ENCODE results near the gene ZSCAN20.

DNA sequence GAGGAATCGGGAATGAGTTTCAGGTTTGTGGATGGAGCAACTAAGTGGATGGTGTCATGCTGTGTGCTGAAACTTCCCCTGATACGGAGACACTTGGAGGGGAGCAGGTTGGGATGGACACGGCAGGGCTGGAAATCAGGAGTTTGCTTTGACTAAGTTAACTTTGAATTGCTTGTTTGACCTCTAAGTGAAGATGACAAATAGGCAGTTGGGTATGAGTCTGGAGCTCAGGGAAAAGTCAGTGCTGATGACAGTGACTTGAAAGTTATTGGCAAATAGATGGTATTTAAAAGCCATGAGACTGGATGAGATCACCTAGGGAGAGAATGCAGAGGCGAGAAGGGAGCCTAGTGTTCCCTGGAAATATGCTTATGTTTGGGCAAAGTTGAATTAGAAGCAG, 12.8 kb upstream of the ZSCAN20 start:
- TF ChIP-seq, protein P1, sequence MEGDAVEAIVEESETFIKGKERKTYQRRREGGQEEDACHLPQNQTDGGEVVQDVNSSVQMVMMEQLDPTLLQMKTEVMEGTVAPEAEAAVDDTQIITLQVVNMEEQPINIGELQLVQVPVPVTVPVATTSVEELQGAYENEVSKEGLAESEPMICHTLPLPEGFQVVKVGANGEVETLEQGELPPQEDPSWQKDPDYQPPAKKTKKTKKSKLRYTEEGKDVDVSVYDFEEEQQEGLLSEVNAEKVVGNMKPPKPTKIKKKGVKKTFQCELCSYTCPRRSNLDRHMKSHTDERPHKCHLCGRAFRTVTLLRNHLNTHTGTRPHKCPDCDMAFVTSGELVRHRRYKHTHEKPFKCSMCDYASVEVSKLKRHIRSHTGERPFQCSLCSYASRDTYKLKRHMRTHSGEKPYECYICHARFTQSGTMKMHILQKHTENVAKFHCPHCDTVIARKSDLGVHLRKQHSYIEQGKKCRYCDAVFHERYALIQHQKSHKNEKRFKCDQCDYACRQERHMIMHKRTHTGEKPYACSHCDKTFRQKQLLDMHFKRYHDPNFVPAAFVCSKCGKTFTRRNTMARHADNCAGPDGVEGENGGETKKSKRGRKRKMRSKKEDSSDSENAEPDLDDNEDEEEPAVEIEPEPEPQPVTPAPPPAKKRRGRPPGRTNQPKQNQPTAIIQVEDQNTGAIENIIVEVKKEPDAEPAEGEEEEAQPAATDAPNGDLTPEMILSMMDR (IDR thresholded peaks at IDR 0.05; ENCODE audit: low read depth, low read length, missing input control): no peak
- TF ChIP-seq YY1 (IDR thresholded peaks at IDR 0.05) (no peak), GABPA (IDR thresholded peaks at IDR 0.05 in 1 of 2, conservative IDR thresholded peaks at IDR 0.05 in 1 of 2) (no peak), FOXA1 (IDR thresholded peaks at IDR 0.05) (no peak), RAD21 (IDR thresholded peaks at IDR 0.05) (no peak), EGR1 (IDR thresholded peaks at IDR 0.05; ENCODE audit: low read depth in 2 of 2) (no peak), HNF4G (IDR thresholded peaks at IDR 0.05) (no peak), SP1 (IDR thresholded peaks at IDR 0.05) (no peak), TAF1 (conservative IDR thresholded peaks at IDR 0.05) (no peak)
- TF ChIP-seq, protein P2, sequence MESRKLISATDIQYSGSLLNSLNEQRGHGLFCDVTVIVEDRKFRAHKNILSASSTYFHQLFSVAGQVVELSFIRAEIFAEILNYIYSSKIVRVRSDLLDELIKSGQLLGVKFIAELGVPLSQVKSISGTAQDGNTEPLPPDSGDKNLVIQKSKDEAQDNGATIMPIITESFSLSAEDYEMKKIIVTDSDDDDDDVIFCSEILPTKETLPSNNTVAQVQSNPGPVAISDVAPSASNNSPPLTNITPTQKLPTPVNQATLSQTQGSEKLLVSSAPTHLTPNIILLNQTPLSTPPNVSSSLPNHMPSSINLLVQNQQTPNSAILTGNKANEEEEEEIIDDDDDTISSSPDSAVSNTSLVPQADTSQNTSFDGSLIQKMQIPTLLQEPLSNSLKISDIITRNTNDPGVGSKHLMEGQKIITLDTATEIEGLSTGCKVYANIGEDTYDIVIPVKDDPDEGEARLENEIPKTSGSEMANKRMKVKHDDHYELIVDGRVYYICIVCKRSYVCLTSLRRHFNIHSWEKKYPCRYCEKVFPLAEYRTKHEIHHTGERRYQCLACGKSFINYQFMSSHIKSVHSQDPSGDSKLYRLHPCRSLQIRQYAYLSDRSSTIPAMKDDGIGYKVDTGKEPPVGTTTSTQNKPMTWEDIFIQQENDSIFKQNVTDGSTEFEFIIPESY (IDR thresholded peaks at IDR 0.05): no peak
- TF ChIP-seq, protein P3, sequence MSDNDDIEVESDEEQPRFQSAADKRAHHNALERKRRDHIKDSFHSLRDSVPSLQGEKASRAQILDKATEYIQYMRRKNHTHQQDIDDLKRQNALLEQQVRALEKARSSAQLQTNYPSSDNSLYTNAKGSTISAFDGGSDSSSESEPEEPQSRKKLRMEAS (IDR thresholded peaks at IDR 0.05): no peak
- TF ChIP-seq, protein P4, sequence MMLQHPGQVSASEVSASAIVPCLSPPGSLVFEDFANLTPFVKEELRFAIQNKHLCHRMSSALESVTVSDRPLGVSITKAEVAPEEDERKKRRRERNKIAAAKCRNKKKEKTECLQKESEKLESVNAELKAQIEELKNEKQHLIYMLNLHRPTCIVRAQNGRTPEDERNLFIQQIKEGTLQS (IDR thresholded peaks at IDR 0.05): no peak

Measured in liver (tissue), 3 donors.